Tibial nerve (tissue), 4 donors: Measurements from ENCODE around the gene BAD. TPM values are rescaled to one million over a fixed set of nuclear protein-coding genes. Genes with fewer than 3 reads are reported as not detected.
A peak's percentile ranks its signal among the peaks of the same experiment; 100 is the strongest.

ENCODE experiments used
- DNase-seq, 2 donors: peaks; one replicate each; pipeline ENCODE4 v3.0.0-alpha.2; 2019; ENCODE audit warnings: low spot score in 2 of 2
- H3K27ac ChIP-seq, 4 donors: fragments of 200-600 bp; sonication (generic) in 3 of 4; one replicate each; pipeline ENCODE4 v1.5.1; 2017 to 2019; ENCODE audit warnings: mild to moderate bottlenecking in 1 of 4
- H3K27me3 ChIP-seq, 2 donors: fragments of 200-600 bp; sonication (generic) in 1 of 2; one replicate each; pipeline versions ENCODE4 v1.5.1 to v1.6.0; 2017 to 2019
- H3K36me3 ChIP-seq, 3 donors: fragments of 200-600 bp; sonication (generic); one replicate each; pipeline ENCODE4 v1.5.1; 2018 to 2019
- H3K4me1 ChIP-seq, 4 donors: fragments of 200-600 bp; sonication (generic) in 3 of 4; one replicate each; pipeline ENCODE4 v1.5.1; 2017 to 2019
- H3K4me3 ChIP-seq, 4 donors: fragments of 200-600 bp; sonication (generic) in 3 of 4; one replicate each; pipeline ENCODE4 v1.5.1; 2017 to 2019; ENCODE audit warnings: mild to moderate bottlenecking in 1 of 4, moderate library complexity in 1 of 4
- H3K9me3 ChIP-seq, 4 donors: fragments of 200-600 bp; sonication (generic) in 3 of 4; one replicate each; pipeline ENCODE4 v1.5.1; 2017 to 2019
- EP300 ChIP-seq, 2 donors: sonication (generic); formaldehyde crosslinking; IDR thresholded peaks; one replicate each; pipeline ENCODE4 v1.6.1; 2017; ENCODE audit warnings: antibody characterized with exemption in 2 of 2, mild to moderate bottlenecking in 1 of 2
- POLR2A ChIP-seq, 2 donors: fragments of 450-650 bp; IDR thresholded peaks; one replicate each; pipeline ENCODE4 v1.6.1; 2017; ENCODE audit warnings: antibody characterized with exemption in 2 of 2, mild to moderate bottlenecking in 2 of 2, moderate library complexity in 2 of 2
- WGBS, 2 donors: methylation state at CpG; one replicate each; pipeline ENCODE4 v1.1.5; 2018; 5-methylcytosine and 5-hydroxymethylcytosine counted together
- total RNA-seq, 4 donors: library from RNA; depleted of rRNA; stranded (reverse); fragments of >200 nt; gene quantifications; one replicate each; pipeline ENCODE4 v1.1.0, GENCODE V29; 2016
- TF ChIP-seq, protein P1 (sequence below), 5 experiments: fragments of 200-600 bp in 3 of 5; fragments of 450-650 bp in 2 of 5; sonication (generic) in 3 of 5; IDR thresholded peaks; one replicate each; pipeline ENCODE4 v1.5.1; 2016 to 2019; ENCODE audit warnings: antibody characterized with exemption in 5 of 5, mild to moderate bottlenecking in 3 of 5, moderate library complexity in 2 of 5

BAD gene
- total RNA-seq, 4 donors from 2014 or later: 110 to 143 (median 124) TPM

DNA sequence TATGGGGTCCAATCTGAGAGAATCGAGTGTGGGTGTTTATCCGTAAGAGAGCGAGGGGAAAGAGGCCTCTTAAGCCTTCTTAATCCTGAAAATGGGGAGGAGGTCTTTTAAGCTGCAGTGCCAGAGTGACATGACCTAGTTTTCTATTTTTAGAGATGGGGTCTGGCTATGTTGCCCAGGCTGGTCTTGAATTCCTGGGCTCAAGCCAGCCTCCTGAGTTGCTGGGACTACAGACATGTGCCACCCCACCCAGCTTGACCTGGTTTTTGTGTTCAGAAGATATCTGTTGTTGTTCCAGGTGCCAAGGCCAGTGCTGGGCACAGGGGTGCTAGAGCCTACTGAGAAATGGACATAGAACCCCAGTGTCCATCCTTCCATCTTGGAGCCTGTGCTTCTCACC, 1.4 kb downstream of the BAD start:
- Histone ChIP-seq H3K9me3 (no peaks in the 10 kb centered on the region), H3K27ac (peak overlapping the region in 2 of 4 donors; percentile 93 to 98), H3K36me3 (peaks cover 0 to 33% (median 0%) of the 10 kb centered on the region in 3 donors), H3K27me3 (no peaks in the 10 kb centered on the region), H3K4me3 (no peak overlapping the region), H3K4me1 (peaks cover 0 to 30% (median 21%) of the 10 kb centered on the region in 4 donors)
- TF ChIP-seq, protein P1, sequence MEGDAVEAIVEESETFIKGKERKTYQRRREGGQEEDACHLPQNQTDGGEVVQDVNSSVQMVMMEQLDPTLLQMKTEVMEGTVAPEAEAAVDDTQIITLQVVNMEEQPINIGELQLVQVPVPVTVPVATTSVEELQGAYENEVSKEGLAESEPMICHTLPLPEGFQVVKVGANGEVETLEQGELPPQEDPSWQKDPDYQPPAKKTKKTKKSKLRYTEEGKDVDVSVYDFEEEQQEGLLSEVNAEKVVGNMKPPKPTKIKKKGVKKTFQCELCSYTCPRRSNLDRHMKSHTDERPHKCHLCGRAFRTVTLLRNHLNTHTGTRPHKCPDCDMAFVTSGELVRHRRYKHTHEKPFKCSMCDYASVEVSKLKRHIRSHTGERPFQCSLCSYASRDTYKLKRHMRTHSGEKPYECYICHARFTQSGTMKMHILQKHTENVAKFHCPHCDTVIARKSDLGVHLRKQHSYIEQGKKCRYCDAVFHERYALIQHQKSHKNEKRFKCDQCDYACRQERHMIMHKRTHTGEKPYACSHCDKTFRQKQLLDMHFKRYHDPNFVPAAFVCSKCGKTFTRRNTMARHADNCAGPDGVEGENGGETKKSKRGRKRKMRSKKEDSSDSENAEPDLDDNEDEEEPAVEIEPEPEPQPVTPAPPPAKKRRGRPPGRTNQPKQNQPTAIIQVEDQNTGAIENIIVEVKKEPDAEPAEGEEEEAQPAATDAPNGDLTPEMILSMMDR (IDR thresholded peaks at IDR 0.05): no peak
- TF ChIP-seq POLR2A (IDR thresholded peaks at IDR 0.05): no peak
- no peak for TF ChIP-seq EP300 (IDR thresholded peaks at IDR 0.05)
- 86 to 88% methylated on average over 3 of the region's 3 CpGs for WGBS, 2 donors
- DNase-seq: no peak

DNA sequence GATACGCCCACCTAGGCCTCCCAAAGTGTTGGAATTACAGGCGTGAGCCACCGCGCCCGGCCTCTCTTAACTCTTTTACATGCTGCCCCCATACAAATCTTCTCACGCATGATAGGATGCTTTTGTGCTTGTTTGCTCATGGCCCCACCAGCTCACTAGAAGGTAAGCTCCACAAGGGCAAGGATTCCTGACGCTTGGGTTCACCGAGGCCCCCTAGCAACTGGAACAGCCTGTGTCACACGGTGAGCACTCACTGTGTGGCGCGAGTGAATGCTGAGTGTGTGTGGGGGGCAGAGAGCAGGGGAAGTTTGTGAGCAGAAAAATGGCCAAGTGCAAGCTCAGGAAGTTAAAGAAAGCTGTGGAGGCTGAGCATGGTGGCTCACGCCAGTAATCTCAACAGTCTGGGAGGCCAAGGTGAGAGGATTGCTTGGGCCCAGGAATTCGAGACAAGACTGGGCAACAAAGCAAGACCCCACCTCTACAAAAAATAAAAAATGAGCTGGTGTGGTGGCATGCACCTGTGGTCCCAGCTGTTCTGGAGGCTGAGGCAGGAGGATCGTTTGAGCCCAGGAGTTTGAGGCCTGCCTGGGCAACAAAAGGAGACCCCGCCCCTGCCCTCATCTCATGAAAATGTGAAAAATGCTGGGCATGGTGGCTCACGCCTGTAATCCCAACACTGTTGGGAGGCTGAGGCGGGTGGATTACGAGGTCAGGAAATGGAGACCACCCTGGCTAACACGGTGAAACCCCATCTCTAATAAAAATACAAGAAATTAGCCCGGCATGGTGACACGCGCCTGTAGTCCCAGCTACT, 2.3 kb downstream of the BAD start:
- Histone ChIP-seq H3K4me1 (peaks cover 0 to 33% (median 21%) of the 10 kb centered on the region in 4 donors), H3K36me3 (peaks cover 0 to 40% (median 0%) of the 10 kb centered on the region in 3 donors), H3K9me3 (no peaks in the 10 kb centered on the region), H3K4me3 (no peak overlapping the region), H3K27me3 (no peaks in the 10 kb centered on the region), H3K27ac (no peak overlapping the region)
- TF ChIP-seq POLR2A (IDR thresholded peaks at IDR 0.05) (no peak), EP300 (IDR thresholded peaks at IDR 0.05) (no peak)
- TF ChIP-seq, protein P1 (IDR thresholded peaks at IDR 0.05): no peak
- no peak for DNase-seq
- 94% methylated on average over 22 of the region's 22 CpGs for WGBS, 2 donors

- H3K4me1 ChIP-seq: peaks cover 0 to 22% (median 9%) of the 10 kb centered on the region in 4 donors
- WGBS, 2 donors: 80 to 92% methylated on average over 7 to 8 of the region's 8 CpGs
- H3K36me3 ChIP-seq: peaks cover 0 to 61% (median 0%) of the 10 kb centered on the region in 3 donors
- no peaks in the 10 kb centered on the region for H3K9me3 ChIP-seq
- no peak for DNase-seq
- no peaks in the 10 kb centered on the region for H3K27me3 ChIP-seq
- TF ChIP-seq, protein P1 (IDR thresholded peaks at IDR 0.05): no peak
- TF ChIP-seq EP300 (IDR thresholded peaks at IDR 0.05) (no peak), POLR2A (IDR thresholded peaks at IDR 0.05) (no peak)
- H3K4me3 ChIP-seq: no peak overlapping the region
- no peak overlapping the region for H3K27ac ChIP-seq
These were observed 5.8 kb downstream of the BAD start for GRCh38 chr11:64278576-64279190.

- DNase-seq: no peak
- TF ChIP-seq EP300 (IDR thresholded peaks at IDR 0.05) (no peak), POLR2A (IDR thresholded peaks at IDR 0.05) (no peak)
- TF ChIP-seq, protein P1 (IDR thresholded peaks at IDR 0.05): no peak
- Histone ChIP-seq H3K27ac (peak overlapping the region in 1 of 4 donors; percentile 10), H3K27me3 (no peaks in the 10 kb centered on the region), H3K4me1 (peaks cover 0 to 17% (median 2%) of the 10 kb centered on the region in 4 donors), H3K9me3 (no peaks in the 10 kb centered on the region), H3K36me3 (peaks cover 0 to 55% (median 0%) of the 10 kb centered on the region in 3 donors), H3K4me3 (no peak overlapping the region)
- WGBS, 2 donors: 70 to 73% methylated on average over 16 to 17 of the region's 17 CpGs
These were observed 7.6 kb downstream of the BAD start for GRCh38 chr11:64276653-64277431.
